ENCODE results near the gene UCN.
"Not testable (repeated sequence)": the region's sequence is repeated elsewhere in the genome, so short reads cannot be mapped to it uniquely, and the experiment has no call there.

Gene UCN

DNA sequence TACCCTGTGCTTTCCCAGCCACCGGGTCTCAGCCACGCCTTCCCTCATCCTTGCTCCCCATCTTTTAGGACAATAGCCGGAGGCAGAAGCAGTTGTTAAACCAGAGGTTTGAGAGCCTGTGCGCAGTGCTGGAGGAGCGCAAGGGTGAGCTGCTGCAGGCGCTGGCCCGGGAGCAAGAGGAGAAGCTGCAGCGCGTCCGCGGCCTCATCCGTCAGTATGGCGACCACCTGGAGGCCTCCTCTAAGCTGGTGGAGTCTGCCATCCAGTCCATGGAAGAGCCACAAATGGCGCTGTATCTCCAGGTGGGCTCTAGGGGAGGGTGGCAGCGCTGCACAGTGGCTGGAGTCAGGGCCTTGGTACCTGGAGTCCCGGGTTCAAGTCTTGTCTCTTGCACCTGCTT lies 2.7 kb downstream of the UCN start:
- Histone ChIP-seq H3K4me3 (replicated peaks; ENCODE audit: low read depth, low read length) (no peak overlapping the region), H3K36me3 (ENCODE audit: control insufficient read depth, insufficient read depth, low read length) (peaks cover 1% of the 10 kb centered on the region), H3K27me3 (replicated peaks; ENCODE audit: control insufficient read depth, insufficient read depth, low read length) (no peaks in the 10 kb centered on the region; the same call in 1 of the 2 replicates)
- no peak for DNase-seq (ENCODE audit: extremely low read depth, insufficient read length)
- TF ChIP-seq CTCF (IDR thresholded peaks at IDR 0.05; ENCODE audit: insufficient read depth, low read length, poor library complexity, severe bottlenecking) = no peak

DNA sequence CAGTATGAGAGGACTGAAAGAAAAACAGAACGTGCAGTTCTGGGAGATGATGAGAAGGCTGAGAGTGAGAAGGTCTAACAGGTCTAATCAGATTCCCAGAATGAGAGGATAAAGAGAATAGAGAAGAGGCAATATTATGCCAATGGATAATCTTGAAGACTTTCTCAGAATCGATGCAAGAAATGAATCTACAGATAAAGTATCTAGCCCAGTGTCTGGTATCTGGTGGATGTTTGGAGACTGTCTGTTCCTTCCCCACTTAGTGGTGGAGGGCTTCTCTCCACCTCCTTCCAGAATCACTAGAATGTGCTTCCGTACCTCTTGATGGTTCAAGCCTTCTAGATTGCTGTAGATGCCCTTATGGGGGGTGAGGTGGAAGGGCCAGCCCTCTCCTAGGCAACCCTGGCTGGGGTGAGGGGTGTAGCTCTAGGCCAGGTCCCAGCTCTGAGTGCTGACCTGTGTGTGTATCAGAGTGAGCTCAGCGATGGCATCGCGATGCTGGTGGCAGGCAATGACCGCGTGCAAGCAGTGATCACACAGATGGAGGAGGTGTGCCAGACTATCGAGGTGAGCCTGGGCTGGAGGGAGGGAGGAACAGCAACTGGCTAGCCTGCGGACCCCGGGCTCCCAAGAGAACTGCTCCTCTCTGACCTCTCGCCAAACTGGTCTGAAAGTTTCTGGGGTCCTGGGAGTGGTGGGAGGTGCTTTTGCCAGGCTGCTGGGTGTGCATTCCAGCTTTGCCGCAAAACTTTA lies 3.6 kb downstream of the UCN start:
- no peak overlapping the region for H3K4me3 ChIP-seq (replicated peaks; ENCODE audit: low read depth, low read length)
- H3K36me3 ChIP-seq (ENCODE audit: control insufficient read depth, insufficient read depth, low read length) = no peaks in the 10 kb centered on the region; the same call in none of the 2 replicates
- no peak for TF ChIP-seq CTCF (IDR thresholded peaks at IDR 0.05; ENCODE audit: insufficient read depth, low read length, poor library complexity, severe bottlenecking)
- no peak for DNase-seq (ENCODE audit: extremely low read depth, insufficient read length)
- no peaks in the 10 kb centered on the region; the same call in 1 of the 2 replicates for H3K27me3 ChIP-seq (replicated peaks; ENCODE audit: control insufficient read depth, insufficient read depth, low read length)

GRCh38 chr2:27303093-27304025 lies 4.9 kb downstream of the UCN start:
- no peak overlapping the region for H3K4me3 ChIP-seq (replicated peaks; ENCODE audit: low read depth, low read length)
- peak; percentile 84 for TF ChIP-seq CTCF (IDR thresholded peaks at IDR 0.05; ENCODE audit: insufficient read depth, low read length, poor library complexity, severe bottlenecking)
- no peak for DNase-seq (ENCODE audit: extremely low read depth, insufficient read length)
- no peaks in the 10 kb centered on the region; the same call in 1 of the 2 replicates for H3K27me3 ChIP-seq (replicated peaks; ENCODE audit: control insufficient read depth, insufficient read depth, low read length)
- no peaks in the 10 kb centered on the region; the same call in none of the 2 replicates for H3K36me3 ChIP-seq (ENCODE audit: control insufficient read depth, insufficient read depth, low read length)

- H3K36me3 ChIP-seq (ENCODE audit: control insufficient read depth, insufficient read depth, low read length); DNase-seq (ENCODE audit: extremely low read depth, insufficient read length); H3K4me3 ChIP-seq (replicated peaks; ENCODE audit: low read depth, low read length); H3K27me3 ChIP-seq (replicated peaks; ENCODE audit: control insufficient read depth, insufficient read depth, low read length): not testable (repeated sequence)
These were observed 7.6 kb downstream of the UCN start for GRCh38 chr2:27300606-27301005.

GRCh38 chr2:27298391-27299080 lies 9.7 kb downstream of the UCN start:
- TF ChIP-seq CTCF (IDR thresholded peaks at IDR 0.05; ENCODE audit: insufficient read depth, low read length, poor library complexity, severe bottlenecking) = no peak
- H3K27me3 ChIP-seq (replicated peaks; ENCODE audit: control insufficient read depth, insufficient read depth, low read length) = no peaks in the 10 kb centered on the region
- DNase-seq (ENCODE audit: extremely low read depth, insufficient read length) = no peak
- H3K36me3 ChIP-seq (ENCODE audit: control insufficient read depth, insufficient read depth, low read length) = no peaks in the 10 kb centered on the region
- no peak overlapping the region for H3K4me3 ChIP-seq (replicated peaks; ENCODE audit: low read depth, low read length)
